ENCODE measurements around the gene LVRN. TPM values are rescaled to one million over a fixed set of nuclear protein-coding genes. Genes with fewer than 3 reads are reported as not detected.

LVRN gene
- total RNA-seq, 4 donors from 2014 or later = 3.0 to 5.5 (median 4.4) TPM

DNA sequence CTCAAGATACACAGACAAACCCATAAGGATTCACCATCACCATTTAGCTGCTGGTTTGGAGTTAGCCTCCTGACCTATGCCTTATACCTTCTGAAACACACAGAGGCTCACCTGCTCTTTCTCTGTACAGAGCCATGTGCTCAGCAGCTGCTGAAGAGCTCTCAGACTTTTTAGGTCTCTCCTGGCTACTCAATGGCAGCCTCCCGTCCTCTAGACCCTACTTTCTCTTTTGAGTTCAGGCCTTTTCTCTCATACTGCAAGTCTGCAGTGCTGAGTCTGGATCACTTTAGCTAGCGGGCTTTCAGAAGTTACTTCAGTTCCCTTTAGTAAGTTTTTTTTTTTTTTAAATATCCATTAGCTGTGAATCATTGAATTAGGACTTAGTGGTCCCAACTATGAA lies 25.7 kb downstream of the LVRN start:
- Histone ChIP-seq H3K27ac (no peak overlapping the region), H3K27me3 (no peaks in the 10 kb centered on the region), H3K36me3 (no peaks in the 10 kb centered on the region), H3K4me1 (peaks cover 0 to 8% (median 0%) of the 10 kb centered on the region in 3 donors), H3K9me3 (no peaks in the 10 kb centered on the region), H3K4me3 (no peak overlapping the region)
- TF ChIP-seq POLR2AphosphoS5 (IDR thresholded peaks at IDR 0.05) (no peak), EP300 (IDR thresholded peaks at IDR 0.05) (no peak), POLR2A (IDR thresholded peaks at IDR 0.05) (no peak)
- TF ChIP-seq, protein P1, sequence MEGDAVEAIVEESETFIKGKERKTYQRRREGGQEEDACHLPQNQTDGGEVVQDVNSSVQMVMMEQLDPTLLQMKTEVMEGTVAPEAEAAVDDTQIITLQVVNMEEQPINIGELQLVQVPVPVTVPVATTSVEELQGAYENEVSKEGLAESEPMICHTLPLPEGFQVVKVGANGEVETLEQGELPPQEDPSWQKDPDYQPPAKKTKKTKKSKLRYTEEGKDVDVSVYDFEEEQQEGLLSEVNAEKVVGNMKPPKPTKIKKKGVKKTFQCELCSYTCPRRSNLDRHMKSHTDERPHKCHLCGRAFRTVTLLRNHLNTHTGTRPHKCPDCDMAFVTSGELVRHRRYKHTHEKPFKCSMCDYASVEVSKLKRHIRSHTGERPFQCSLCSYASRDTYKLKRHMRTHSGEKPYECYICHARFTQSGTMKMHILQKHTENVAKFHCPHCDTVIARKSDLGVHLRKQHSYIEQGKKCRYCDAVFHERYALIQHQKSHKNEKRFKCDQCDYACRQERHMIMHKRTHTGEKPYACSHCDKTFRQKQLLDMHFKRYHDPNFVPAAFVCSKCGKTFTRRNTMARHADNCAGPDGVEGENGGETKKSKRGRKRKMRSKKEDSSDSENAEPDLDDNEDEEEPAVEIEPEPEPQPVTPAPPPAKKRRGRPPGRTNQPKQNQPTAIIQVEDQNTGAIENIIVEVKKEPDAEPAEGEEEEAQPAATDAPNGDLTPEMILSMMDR (IDR thresholded peaks at IDR 0.05) = no peak
- WGBS, 2 donors (ENCODE audit: low coverage in 1 of 2) = 70 to 100% methylated on average over 1 to 2 of the region's 2 CpGs
- ATAC-seq = no peak

DNA sequence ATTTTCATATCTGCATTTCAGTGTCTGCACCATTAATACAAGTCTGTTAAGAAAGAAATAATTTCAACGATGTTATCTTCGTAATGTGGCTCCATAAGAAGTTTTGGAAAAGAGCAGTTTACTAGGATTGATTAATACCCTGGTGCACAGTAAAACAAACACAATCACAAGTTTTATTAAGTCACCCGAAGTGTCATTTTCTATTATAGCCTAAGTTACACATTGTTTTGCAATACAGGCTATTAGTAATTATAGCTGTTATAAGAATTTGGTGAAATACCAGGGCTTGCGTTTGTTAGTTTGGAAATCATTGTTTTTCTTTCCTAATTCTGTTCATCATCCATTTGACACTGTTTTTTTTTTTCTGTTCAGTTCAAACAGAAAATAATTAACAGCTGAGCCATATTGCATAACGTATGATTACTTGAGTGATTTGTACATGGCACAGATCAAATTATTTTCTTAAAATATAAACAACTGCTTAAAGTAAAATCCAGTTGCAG lies 30.6 kb downstream of the LVRN start:
- Histone ChIP-seq H3K27me3 (no peaks in the 10 kb centered on the region), H3K9me3 (no peaks in the 10 kb centered on the region), H3K4me3 (no peak overlapping the region), H3K4me1 (no peaks in the 10 kb centered on the region), H3K36me3 (no peaks in the 10 kb centered on the region), H3K27ac (no peak overlapping the region)
- WGBS, 2 donors (ENCODE audit: low coverage in 1 of 2) = 43 to 57% methylated on average over 5 of the region's 5 CpGs
- TF ChIP-seq POLR2AphosphoS5 (IDR thresholded peaks at IDR 0.05) = no peak
- peak; percentile 71 for ATAC-seq

GRCh38 chr5:115995351-115995750 lies 33.1 kb downstream of the LVRN start:
- Histone ChIP-seq H3K9me3 (no peaks in the 10 kb centered on the region), H3K4me1 (no peaks in the 10 kb centered on the region), H3K27ac (no peak overlapping the region), H3K27me3 (no peaks in the 10 kb centered on the region), H3K4me3 (no peak overlapping the region), H3K36me3 (no peaks in the 10 kb centered on the region)
- ATAC-seq = no peak
- 86 to 88% methylated on average over 6 of the region's 6 CpGs for WGBS, 2 donors (ENCODE audit: low coverage in 1 of 2)
- TF ChIP-seq EP300 (IDR thresholded peaks at IDR 0.05) (no peak), POLR2AphosphoS5 (IDR thresholded peaks at IDR 0.05) (no peak), POLR2A (IDR thresholded peaks at IDR 0.05) (no peak)
- TF ChIP-seq, protein P1 (IDR thresholded peaks at IDR 0.05) = no peak

DNA sequence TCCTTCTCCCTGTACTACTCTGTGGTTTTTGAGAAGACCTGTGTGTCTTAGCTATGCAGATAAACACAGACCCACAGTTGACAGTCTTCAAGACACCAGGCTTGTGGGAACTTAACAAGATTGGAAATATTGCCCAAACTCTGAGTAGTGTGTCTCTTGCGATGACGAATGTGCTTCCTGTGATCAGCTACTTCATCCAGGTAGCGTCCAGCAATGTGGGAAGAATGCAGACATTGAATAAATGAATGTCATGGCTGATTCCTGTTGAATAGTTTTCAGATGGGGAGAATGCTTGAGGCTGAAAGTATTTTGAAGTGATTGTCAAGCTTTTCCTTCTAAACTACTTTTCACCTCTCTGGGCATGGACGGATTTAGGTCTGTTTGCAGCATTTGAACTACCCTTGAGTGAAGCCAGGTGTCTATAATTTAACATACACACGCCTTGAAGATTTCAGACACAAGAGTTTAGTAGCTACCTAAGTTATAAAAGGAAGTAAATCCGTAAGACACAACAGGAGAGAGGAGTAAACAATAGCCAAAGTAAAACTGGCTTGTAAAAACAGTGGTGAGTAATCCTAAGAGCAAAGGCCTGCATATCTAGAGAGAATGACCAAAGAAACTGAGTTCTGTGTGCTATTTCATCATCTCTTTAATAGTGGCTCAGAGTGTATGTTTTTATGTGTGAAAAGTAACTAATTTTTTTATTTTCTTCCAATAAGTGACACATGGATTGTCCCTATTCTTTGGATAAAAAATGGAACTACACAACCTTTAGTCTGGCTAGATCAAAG lies 40.0 kb downstream of the LVRN start:
- no peak for TF ChIP-seq POLR2AphosphoS5 (IDR thresholded peaks at IDR 0.05)
- TF ChIP-seq POLR2A (IDR thresholded peaks at IDR 0.05) = no peak
- TF ChIP-seq EP300 (IDR thresholded peaks at IDR 0.05) = no peak
- TF ChIP-seq, protein P1 (IDR thresholded peaks at IDR 0.05) = no peak
- Histone ChIP-seq H3K4me1 (no peaks in the 10 kb centered on the region), H3K36me3 (no peaks in the 10 kb centered on the region), H3K27me3 (no peaks in the 10 kb centered on the region), H3K4me3 (no peak overlapping the region), H3K27ac (no peak overlapping the region), H3K9me3 (no peaks in the 10 kb centered on the region)
- WGBS, 2 donors (ENCODE audit: low coverage in 1 of 2) = 60 to 82% methylated on average over 5 to 6 of the region's 6 CpGs
- ATAC-seq = no peak

DNA sequence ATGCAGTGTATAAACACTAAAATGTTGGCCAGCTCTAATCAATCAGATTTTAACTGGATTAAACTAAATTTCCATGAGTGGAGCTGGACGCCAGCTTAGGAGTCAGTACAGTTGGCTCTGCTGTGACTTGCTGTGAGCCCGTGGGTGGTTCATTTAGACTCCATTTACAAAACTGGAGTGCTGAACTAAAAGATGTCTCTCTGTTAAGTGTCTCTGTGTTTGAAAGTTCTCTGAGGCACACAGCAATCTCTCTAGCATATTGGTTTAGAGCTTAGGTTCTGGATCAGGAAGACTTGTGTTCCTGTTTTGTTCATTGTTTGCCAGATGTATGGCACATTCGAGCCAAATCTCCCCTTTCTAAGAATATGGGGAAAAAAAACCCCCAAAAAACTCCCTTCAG lies 42.0 kb downstream of the LVRN start:
- TF ChIP-seq EP300 (IDR thresholded peaks at IDR 0.05) = no peak
- no peak for TF ChIP-seq POLR2A (IDR thresholded peaks at IDR 0.05)
- no peak for TF ChIP-seq POLR2AphosphoS5 (IDR thresholded peaks at IDR 0.05)
- no peaks in the 10 kb centered on the region for H3K9me3 ChIP-seq
- 29 to 58% methylated on average over 1 to 3 of the region's 3 CpGs for WGBS, 2 donors (ENCODE audit: low coverage in 1 of 2)

GRCh38 chr5:116009806-116010205 lies 47.5 kb downstream of the LVRN start:
- TF ChIP-seq EP300 (IDR thresholded peaks at IDR 0.05) (no peak), POLR2AphosphoS5 (IDR thresholded peaks at IDR 0.05) (no peak), POLR2A (IDR thresholded peaks at IDR 0.05) (no peak)
- TF ChIP-seq, protein P1 (IDR thresholded peaks at IDR 0.05) = no peak
- ATAC-seq = peak; percentile 22

More for the DNA sequence above, 42.0 kb downstream of the LVRN start:
- no peak for ATAC-seq
- no peaks in the 10 kb centered on the region for H3K36me3 ChIP-seq
- no peak overlapping the region for H3K4me3 ChIP-seq
- no peaks in the 10 kb centered on the region for H3K27me3 ChIP-seq
- no peak overlapping the region for H3K27ac ChIP-seq
- H3K4me1 ChIP-seq = no peaks in the 10 kb centered on the region

More at GRCh38 chr5:116009806-116010205, 47.5 kb downstream of the LVRN start:
- Histone ChIP-seq H3K4me3 (no peak overlapping the region), H3K9me3 (no peaks in the 10 kb centered on the region), H3K27ac (peak overlapping the region in 1 of 4 donors; percentile 14), H3K4me1 (no peaks in the 10 kb centered on the region), H3K27me3 (no peaks in the 10 kb centered on the region), H3K36me3 (no peaks in the 10 kb centered on the region)
- 71 to 83% methylated on average over 3 of the region's 3 CpGs for WGBS, 2 donors (ENCODE audit: low coverage in 1 of 2)

All from gastroesophageal sphincter (tissue), 4 donors.